HepG2 (cell line): ENCODE results near the gene ZSCAN21. TPM values are rescaled to one million over a fixed set of nuclear protein-coding genes. Genes with fewer than 3 reads are reported as not detected.
A peak's percentile ranks its signal among the peaks of the same experiment; 100 is the strongest.

ENCODE experiments used
- FOXK1 ChIP-seq: sonication (generic); formaldehyde crosslinking; IDR thresholded peaks from 2 replicates; pipeline ENCODE4 v1.4.0; 2020; ENCODE audit warnings: low read depth, missing genetic modification reagents, borderline replicate concordance
- GABPA ChIP-seq, 2 experiments: IDR thresholded peaks; 2 replicates each; pipeline ENCODE4 v1.6.1; 2011 to 2016; ENCODE audit warnings: low read depth in 2 of 2, low read length in 1 of 2, missing biosample characterization in 1 of 2, missing genetic modification characterization in 1 of 2
- MYNN ChIP-seq: sonication (generic); formaldehyde crosslinking; IDR thresholded peaks from 2 replicates; pipeline ENCODE4 v1.4.0; 2020; ENCODE audit warnings: mild to moderate bottlenecking, low read depth, missing genetic modification reagents
- MZF1 ChIP-seq: sonication (generic); formaldehyde crosslinking; IDR thresholded peaks from 2 replicates; pipeline ENCODE4 v1.8.1; 2023; ENCODE audit warnings: mild to moderate bottlenecking, missing genetic modification reagents, borderline replicate concordance
- NCOA1 ChIP-seq: sonication (generic); formaldehyde crosslinking; IDR thresholded peaks from 2 replicates; pipeline ENCODE4 v1.9.0; 2021; ENCODE audit warnings: missing genetic modification reagents
- NONO ChIP-seq, 2 experiments: fragments of 450-650 bp in 1 of 2; sonication (generic) in 1 of 2; formaldehyde crosslinking in 1 of 2; IDR thresholded peaks in 1 of 2; conservative IDR thresholded peaks in 1 of 2; 2 replicates each; pipeline versions ENCODE4 v1.6.1 to v1.8.0; 2017 to 2022; ENCODE audit warnings: mild to moderate bottlenecking in 1 of 2, missing genetic modification reagents in 1 of 2, moderate library complexity in 1 of 2
- NR2F1 ChIP-seq, 2 experiments: fragments of 450-650 bp in 1 of 2; formaldehyde crosslinking in 1 of 2; IDR thresholded peaks; 2 replicates each; pipeline versions ENCODE4 v1.5.0 to v1.6.1; 2016 to 2020; ENCODE audit warnings: mild to moderate bottlenecking in 1 of 2, missing compliant biosample characterization in 1 of 2, missing genetic modification reagents in 1 of 2, moderate library complexity in 1 of 2
- SALL2 ChIP-seq: sonication (generic); formaldehyde crosslinking; IDR thresholded peaks from 2 replicates; pipeline ENCODE4 v1.8.1; 2023; ENCODE audit warnings: mild to moderate bottlenecking, missing genetic modification reagents, inconsistent platforms
- TBX2 ChIP-seq: sonication (generic); formaldehyde crosslinking; IDR thresholded peaks from 2 replicates; pipeline ENCODE4 v1.5.0; 2020; ENCODE audit warnings: missing genetic modification reagents, mild to moderate bottlenecking, borderline replicate concordance
- ZFP1 ChIP-seq: IDR thresholded peaks from 2 replicates; pipeline ENCODE4 v1.6.1; 2016
- ZNF121 ChIP-seq: sonication (generic); formaldehyde crosslinking; IDR thresholded peaks from 2 replicates; pipeline ENCODE4 v1.5.0; 2020; ENCODE audit warnings: mild to moderate bottlenecking, missing genetic modification reagents
- ZNF225 ChIP-seq: sonication (generic); formaldehyde crosslinking; IDR thresholded peaks from 2 replicates; pipeline ENCODE4 v1.4.0; 2020; ENCODE audit warnings: mild to moderate bottlenecking, missing genetic modification reagents
- ZNF30 ChIP-seq: sonication (generic); formaldehyde crosslinking; IDR thresholded peaks from 2 replicates; pipeline ENCODE4 v1.5.0; 2020; ENCODE audit warnings: mild to moderate bottlenecking, missing genetic modification reagents
- ZNF431 ChIP-seq: sonication (generic); formaldehyde crosslinking; IDR thresholded peaks from 2 replicates; pipeline ENCODE4 v1.9.0; 2022; ENCODE audit warnings: missing genetic modification reagents, low read depth, mild to moderate bottlenecking, borderline replicate concordance
- ZNF572 ChIP-seq: sonication (generic); formaldehyde crosslinking; IDR thresholded peaks from 2 replicates; pipeline ENCODE4 v1.5.1; 2020; ENCODE audit warnings: mild to moderate bottlenecking, missing genetic modification reagents
- ZNF703 ChIP-seq: sonication (generic); formaldehyde crosslinking; IDR thresholded peaks from 2 replicates; pipeline ENCODE4 v1.5.1; 2020; ENCODE audit warnings: missing genetic modification reagents, mild to moderate bottlenecking, moderate library complexity, borderline replicate concordance
- ZNF776 ChIP-seq: sonication (generic); formaldehyde crosslinking; IDR thresholded peaks from 2 replicates; pipeline ENCODE4 v1.4.0; 2020; ENCODE audit warnings: mild to moderate bottlenecking, missing genetic modification reagents
- ZNF777 ChIP-seq: sonication (generic); formaldehyde crosslinking; IDR thresholded peaks from 2 replicates; pipeline ENCODE4 v1.4.0; 2020; ENCODE audit warnings: missing genetic modification reagents
- ZNF790 ChIP-seq: sonication (generic); formaldehyde crosslinking; IDR thresholded peaks from 2 replicates; pipeline ENCODE4 v1.8.0; 2022; ENCODE audit warnings: missing genetic modification reagents, mild to moderate bottlenecking, borderline replicate concordance
- polyA plus RNA-seq, 8 experiments: library from polyadenylated mRNA; depleted of rRNA in 3 of 8; stranded (reverse) in 7 of 8; unstranded in 1 of 8; fragments of >200 nt; fragmentation: Illumina TruSeq in 4 of 8; extraction: Trizol in 4 of 8; gene quantifications; 2 replicates each; pipeline versions ENCODE4 v1.2.1 to v1.2.3, GENCODE V29; 2011 to 2016; ENCODE audit warnings: low read depth in 4 of 8, missing spikeins in 1 of 8, mixed read lengths in 1 of 8; ENCODE audit not compliant: insufficient read depth in 1 of 8
- total RNA-seq, 5 experiments: library from RNA; depleted of rRNA; stranded (reverse); fragments of >200 nt; fragmentation: Illumina TruSeq; extraction: Trizol; gene quantifications; 2 replicates each; pipeline ENCODE4 v1.2.3, GENCODE V29; 2016; ENCODE audit warnings: low read depth in 1 of 5
- TF ChIP-seq, protein P1 (sequence below): sonication (generic); formaldehyde crosslinking; conservative IDR thresholded peaks from 2 replicates; pipeline ENCODE4 v1.8.0; 2022; ENCODE audit warnings: low read depth, missing genetic modification reagents
- TF ChIP-seq, protein P2 (sequence below): sonication (generic); formaldehyde crosslinking; IDR thresholded peaks from 2 replicates; pipeline ENCODE4 v1.4.0; 2020; ENCODE audit warnings: mild to moderate bottlenecking, missing genetic modification reagents
- TF ChIP-seq, protein P3 (sequence below): conservative IDR thresholded peaks from 2 replicates; pipeline ENCODE4 v1.6.1; 2018; ENCODE audit warnings: missing genetic modification reagents

The ZSCAN21 gene
- total and polyA plus RNA-seq, 2 of the 13 experiments (the other 11 are each of a cell fraction or from before 2014, with no cell fraction given) = 7.0 to 10.0 TPM

DNA sequence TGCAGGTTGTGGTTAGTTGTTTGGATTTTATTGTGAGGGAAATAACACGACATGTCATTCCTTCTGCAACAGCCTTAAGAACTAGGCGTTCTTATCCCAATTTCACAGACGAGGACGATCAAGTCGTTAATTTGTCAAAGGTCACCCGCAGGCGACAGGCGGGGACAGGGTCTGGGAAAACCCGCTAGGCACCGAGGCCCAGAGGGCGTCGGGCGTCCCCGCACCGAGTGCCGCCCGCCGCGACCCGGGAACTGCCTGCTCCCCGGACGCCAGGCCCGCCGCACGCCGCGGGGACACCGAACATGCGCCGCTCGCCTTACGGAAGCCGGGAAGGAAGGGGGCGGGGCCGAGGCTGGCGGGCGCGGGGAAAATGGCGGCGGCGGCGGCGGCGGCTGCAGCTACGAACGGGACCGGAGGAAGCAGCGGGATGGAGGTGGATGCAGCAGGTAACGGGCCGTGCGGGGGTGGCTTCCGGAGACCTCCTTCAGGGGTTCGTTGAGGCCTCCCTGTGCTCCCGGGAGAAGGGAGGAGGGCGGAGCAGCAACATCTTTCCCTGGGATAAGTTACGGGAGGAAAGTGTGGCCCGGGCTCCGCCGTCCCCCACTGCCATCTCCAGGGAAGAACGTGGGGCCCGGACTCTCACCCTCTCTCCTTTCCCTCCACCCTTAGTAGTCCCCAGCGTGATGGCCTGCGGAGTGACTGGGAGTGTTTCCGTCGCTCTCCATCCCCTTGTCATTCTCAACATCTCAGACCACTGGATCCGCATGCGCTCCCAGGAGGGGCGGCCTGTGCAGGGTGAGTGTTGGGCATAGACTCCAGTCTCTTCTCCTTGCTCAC lies 39.3 kb downstream of the ZSCAN21 start, which contains the start of gene COPS6 (continued):
- TF ChIP-seq, protein P1, sequence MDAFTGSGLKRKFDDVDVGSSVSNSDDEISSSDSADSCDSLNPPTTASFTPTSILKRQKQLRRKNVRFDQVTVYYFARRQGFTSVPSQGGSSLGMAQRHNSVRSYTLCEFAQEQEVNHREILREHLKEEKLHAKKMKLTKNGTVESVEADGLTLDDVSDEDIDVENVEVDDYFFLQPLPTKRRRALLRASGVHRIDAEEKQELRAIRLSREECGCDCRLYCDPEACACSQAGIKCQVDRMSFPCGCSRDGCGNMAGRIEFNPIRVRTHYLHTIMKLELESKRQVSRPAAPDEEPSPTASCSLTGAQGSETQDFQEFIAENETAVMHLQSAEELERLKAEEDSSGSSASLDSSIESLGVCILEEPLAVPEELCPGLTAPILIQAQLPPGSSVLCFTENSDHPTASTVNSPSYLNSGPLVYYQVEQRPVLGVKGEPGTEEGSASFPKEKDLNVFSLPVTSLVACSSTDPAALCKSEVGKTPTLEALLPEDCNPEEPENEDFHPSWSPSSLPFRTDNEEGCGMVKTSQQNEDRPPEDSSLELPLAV (CRISPR knock-in tag) = peak; percentile 92; the same call in 1 of the 2 replicates
- TF ChIP-seq NONO (IDR thresholded peaks at IDR 0.05) (no peak), NONO (CRISPR knock-in tag; conservative IDR thresholded peaks at IDR 0.05) (peak; percentile 97), FOXK1 (peak; percentile 75; the same call in 1 of the 2 replicates), ZNF30 (CRISPR knock-in tag) (peak; percentile 90; the same call in 1 of the 2 replicates), ZNF225 (CRISPR knock-in tag) (peak; percentile 80), ZNF121 (CRISPR knock-in tag) (peak; percentile 24; the same call in 1 of the 2 replicates), ZNF703 (CRISPR knock-in tag) (peak; percentile 90; the same call in 1 of the 2 replicates), MYNN (CRISPR knock-in tag) (0 out of 2 replicates have a peak, but pooled peaks have one; percentile 88), SALL2 (CRISPR knock-in tag) (peak; percentile 84), NCOA1 (CRISPR knock-in tag) (peak; percentile 79; the same call in 1 of the 2 replicates), TBX2 (CRISPR knock-in tag) (peak; percentile 74; the same call in 1 of the 2 replicates), ZNF776 (CRISPR knock-in tag) (peak; percentile 87; the same call in 1 of the 2 replicates), NR2F1 (CRISPR knock-in tag; IDR thresholded peaks at IDR 0.05) (no peak; a peak in 1 of 4 replicates), ZNF572 (no peak), GABPA (IDR thresholded peaks at IDR 0.05; ENCODE audit: low read depth, low read length) (peak; percentile 44), GABPA (CRISPR knock-in tag; IDR thresholded peaks at IDR 0.05; ENCODE audit: low read depth) (no peak), ZNF790 (CRISPR knock-in tag) (peak; percentile 48; the same call in 1 of the 2 replicates), ZFP1 (CRISPR knock-in tag) (peak; percentile 56; the same call in 1 of the 2 replicates), MZF1 (CRISPR knock-in tag) (0 out of 2 replicates have a peak, but pooled peaks have one; percentile 47), ZNF777 (CRISPR knock-in tag) (peak; percentile 83), ZNF431 (CRISPR knock-in tag) (peak; percentile 94; the same call in 1 of the 2 replicates)
- TF ChIP-seq, protein P2, sequence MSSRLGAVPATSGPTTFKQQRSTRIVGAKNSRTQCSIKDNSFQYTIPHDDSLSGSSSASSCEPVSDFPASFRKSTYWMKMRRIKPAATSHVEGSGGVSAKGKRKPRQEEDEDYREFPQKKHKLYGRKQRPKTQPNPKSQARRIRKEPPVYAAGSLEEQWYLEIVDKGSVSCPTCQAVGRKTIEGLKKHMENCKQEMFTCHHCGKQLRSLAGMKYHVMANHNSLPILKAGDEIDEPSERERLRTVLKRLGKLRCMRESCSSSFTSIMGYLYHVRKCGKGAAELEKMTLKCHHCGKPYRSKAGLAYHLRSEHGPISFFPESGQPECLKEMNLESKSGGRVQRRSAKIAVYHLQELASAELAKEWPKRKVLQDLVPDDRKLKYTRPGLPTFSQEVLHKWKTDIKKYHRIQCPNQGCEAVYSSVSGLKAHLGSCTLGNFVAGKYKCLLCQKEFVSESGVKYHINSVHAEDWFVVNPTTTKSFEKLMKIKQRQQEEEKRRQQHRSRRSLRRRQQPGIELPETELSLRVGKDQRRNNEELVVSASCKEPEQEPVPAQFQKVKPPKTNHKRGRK (CRISPR knock-in tag) = no peak
- TF ChIP-seq, protein P3, sequence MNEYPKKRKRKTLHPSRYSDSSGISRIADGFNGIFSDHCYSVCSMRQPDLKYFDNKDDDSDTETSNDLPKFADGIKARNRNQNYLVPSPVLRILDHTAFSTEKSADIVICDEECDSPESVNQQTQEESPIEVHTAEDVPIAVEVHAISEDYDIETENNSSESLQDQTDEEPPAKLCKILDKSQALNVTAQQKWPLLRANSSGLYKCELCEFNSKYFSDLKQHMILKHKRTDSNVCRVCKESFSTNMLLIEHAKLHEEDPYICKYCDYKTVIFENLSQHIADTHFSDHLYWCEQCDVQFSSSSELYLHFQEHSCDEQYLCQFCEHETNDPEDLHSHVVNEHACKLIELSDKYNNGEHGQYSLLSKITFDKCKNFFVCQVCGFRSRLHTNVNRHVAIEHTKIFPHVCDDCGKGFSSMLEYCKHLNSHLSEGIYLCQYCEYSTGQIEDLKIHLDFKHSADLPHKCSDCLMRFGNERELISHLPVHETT (CRISPR knock-in tag) = peak; percentile 98
